Measurements from ENCODE around the gene PHOSPHO2. TPM values are rescaled to one million over a fixed set of nuclear protein-coding genes. Genes with fewer than 3 reads are reported as not detected.
"Not testable (repeated sequence)": the region's sequence is repeated elsewhere in the genome, so short reads cannot be mapped to it uniquely, and the experiment has no call there.

Gene PHOSPHO2
- total RNA-seq, 4 donors from 2014 or later, result 7.1 to 17.3 (median 7.6) TPM

DNA sequence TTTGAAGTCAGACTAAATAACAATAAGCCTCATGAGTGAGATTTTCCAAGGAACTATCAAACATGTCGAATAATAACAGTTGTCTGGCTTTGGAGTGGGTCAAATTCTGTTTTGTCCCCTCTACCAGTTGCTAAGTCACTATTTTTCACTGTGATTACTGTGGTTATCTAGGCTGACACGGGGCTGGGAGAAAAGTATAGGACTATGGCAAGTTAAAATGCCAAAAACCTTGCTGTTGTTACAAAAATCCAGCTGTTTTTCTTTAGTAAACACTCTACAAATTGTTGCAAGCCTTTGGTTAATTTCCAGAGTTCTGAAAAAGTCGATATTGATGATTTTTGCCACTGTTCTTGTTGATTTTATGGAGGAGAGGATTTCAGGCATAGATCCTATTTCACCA, 1.6 kb upstream of the PHOSPHO2 start:
- WGBS, 2 donors, result 73 to 81% methylated on average over 3 of the region's 3 CpGs
- TF ChIP-seq CTCF (IDR thresholded peaks at IDR 0.05) (no peak), EP300 (IDR thresholded peaks at IDR 0.05) (no peak), POLR2A (IDR thresholded peaks at IDR 0.05) (no peak)

GRCh38 chr2:169693360-169693759, 909 bp upstream of the PHOSPHO2 start:
- 13 to 16% methylated on average over 4 of the region's 4 CpGs for WGBS, 2 donors
- no peak for DNase-seq (ENCODE audit: low spot score in 2 of 2)
- Histone ChIP-seq H3K36me3 (peaks cover 0 to 1% (median 0%) of the 10 kb centered on the region in 3 donors), H3K4me1 (peaks cover 0 to 19% (median 5%) of the 10 kb centered on the region in 4 donors), H3K9me3 (peaks cover 0 to 25% (median 0%) of the 10 kb centered on the region in 4 donors), H3K27me3 (no peaks in the 10 kb centered on the region), H3K4me3 (peak overlapping the region in 1 of 4 donors; percentile 75), H3K27ac (no peak overlapping the region)
- TF ChIP-seq CTCF (IDR thresholded peaks at IDR 0.05) (no peak), POLR2A (IDR thresholded peaks at IDR 0.05) (no peak), EP300 (IDR thresholded peaks at IDR 0.05) (no peak)

More for the DNA sequence above, 1.6 kb upstream of the PHOSPHO2 start:
- H3K27me3 ChIP-seq, result no peaks in the 10 kb centered on the region
- no peak for DNase-seq (ENCODE audit: low spot score in 2 of 2)
- peaks cover 0 to 5% (median 0%) of the 10 kb centered on the region in 3 donors for H3K36me3 ChIP-seq
- H3K27ac ChIP-seq, result no peak overlapping the region
- peaks cover 0 to 25% (median 0%) of the 10 kb centered on the region in 4 donors for H3K9me3 ChIP-seq
- H3K4me1 ChIP-seq, result peaks cover 0 to 19% (median 5%) of the 10 kb centered on the region in 4 donors
- H3K4me3 ChIP-seq, result no peak overlapping the region

DNA sequence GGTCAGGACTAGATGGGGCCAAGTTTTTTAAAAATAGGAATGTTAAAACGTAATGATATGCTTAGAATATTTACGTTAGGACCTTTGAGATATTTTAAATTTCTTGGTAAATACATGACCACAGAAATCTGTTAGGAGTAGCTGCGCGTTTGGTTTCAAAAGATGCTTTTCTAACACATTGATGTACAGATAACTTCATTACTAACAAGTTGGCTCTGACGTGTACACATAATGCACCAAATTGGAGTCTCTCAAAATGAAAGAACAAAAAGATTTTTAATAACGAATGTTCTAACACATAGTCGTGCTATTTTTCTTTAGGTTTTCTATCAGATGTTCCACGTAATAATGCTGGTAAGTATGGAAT, 608 bp downstream of the PHOSPHO2 start:
- H3K27ac ChIP-seq, result peak overlapping the region; percentile 34 to 92 (median 91)
- 31 to 34% methylated on average over 8 of the region's 8 CpGs for WGBS, 2 donors
- TF ChIP-seq EP300 (IDR thresholded peaks at IDR 0.05), result no peak
- no peak for TF ChIP-seq CTCF (IDR thresholded peaks at IDR 0.05)
- no peak for TF ChIP-seq POLR2A (IDR thresholded peaks at IDR 0.05)

GRCh38 chr2:169696381-169696780, 2.1 kb downstream of the PHOSPHO2 start:
- Histone ChIP-seq H3K4me1 (peaks cover 0 to 19% (median 5%) of the 10 kb centered on the region in 4 donors), H3K4me3 (no peak overlapping the region), H3K27me3 (no peaks in the 10 kb centered on the region), H3K27ac (no peak overlapping the region), H3K9me3 (peaks cover 0 to 6% (median 0%) of the 10 kb centered on the region in 4 donors), H3K36me3 (peaks cover 0 to 18% (median 0%) of the 10 kb centered on the region in 3 donors)
- DNase-seq (ENCODE audit: low spot score in 2 of 2), result no peak
- TF ChIP-seq EP300 (IDR thresholded peaks at IDR 0.05), result no peak
- no peak for TF ChIP-seq POLR2A (IDR thresholded peaks at IDR 0.05)
- no peak for TF ChIP-seq CTCF (IDR thresholded peaks at IDR 0.05)

More for the DNA sequence above, 608 bp downstream of the PHOSPHO2 start:
- DNase-seq (ENCODE audit: low spot score in 2 of 2), result no peak
- Histone ChIP-seq H3K36me3 (peaks cover 0 to 11% (median 0%) of the 10 kb centered on the region in 3 donors), H3K9me3 (peaks cover 0 to 21% (median 0%) of the 10 kb centered on the region in 4 donors), H3K27me3 (no peaks in the 10 kb centered on the region), H3K4me1 (peaks cover 0 to 19% (median 5%) of the 10 kb centered on the region in 4 donors), H3K4me3 (peak overlapping the region; percentile 48 to 94 (median 76))

GRCh38 chr2:169699173-169699572, 4.9 kb downstream of the PHOSPHO2 start:
- H3K4me1 ChIP-seq; DNase-seq (ENCODE audit: low spot score in 2 of 2); H3K27me3 ChIP-seq; H3K27ac ChIP-seq; H3K9me3 ChIP-seq; H3K4me3 ChIP-seq: not testable (repeated sequence)
- 87 to 88% methylated on average over 2 of the region's 2 CpGs for WGBS, 2 donors
- H3K36me3 ChIP-seq, result peaks cover 0 to 26% (median 0%) of the 10 kb centered on the region in 3 donors

GRCh38 chr2:169702996-169703395, 8.7 kb downstream of the PHOSPHO2 start:
- H3K27ac ChIP-seq, result no peak overlapping the region

More at GRCh38 chr2:169702996-169703395, 8.7 kb downstream of the PHOSPHO2 start:
- DNase-seq (ENCODE audit: low spot score in 2 of 2), result no peak
- Histone ChIP-seq H3K36me3 (peaks cover 0 to 30% (median 0%) of the 10 kb centered on the region in 3 donors), H3K27me3 (no peaks in the 10 kb centered on the region), H3K4me3 (no peak overlapping the region), H3K4me1 (peaks cover 0 to 5% (median 0%) of the 10 kb centered on the region in 4 donors), H3K9me3 (no peaks in the 10 kb centered on the region)
- TF ChIP-seq EP300 (IDR thresholded peaks at IDR 0.05) (no peak), POLR2A (IDR thresholded peaks at IDR 0.05) (no peak), CTCF (IDR thresholded peaks at IDR 0.05) (no peak)
- 51 to 66% methylated on average over 3 of the region's 3 CpGs for WGBS, 2 donors

All from tibial nerve (tissue), 4 donors.